GM19438 (cell line): ENCODE results near the gene RNF157.
"Not testable (repeated sequence)": the region's sequence is repeated elsewhere in the genome, so short reads cannot be mapped to it uniquely, and the experiment has no call there.

Experiments
- ATAC-seq: cut with Tn5 transposase; IDR thresholded peaks from one replicate; pipeline ENCODE4 v1.9.1; 2021; ENCODE audit warnings: low read depth; ENCODE audit not compliant: unreplicated experiment

RNF157 gene

DNA sequence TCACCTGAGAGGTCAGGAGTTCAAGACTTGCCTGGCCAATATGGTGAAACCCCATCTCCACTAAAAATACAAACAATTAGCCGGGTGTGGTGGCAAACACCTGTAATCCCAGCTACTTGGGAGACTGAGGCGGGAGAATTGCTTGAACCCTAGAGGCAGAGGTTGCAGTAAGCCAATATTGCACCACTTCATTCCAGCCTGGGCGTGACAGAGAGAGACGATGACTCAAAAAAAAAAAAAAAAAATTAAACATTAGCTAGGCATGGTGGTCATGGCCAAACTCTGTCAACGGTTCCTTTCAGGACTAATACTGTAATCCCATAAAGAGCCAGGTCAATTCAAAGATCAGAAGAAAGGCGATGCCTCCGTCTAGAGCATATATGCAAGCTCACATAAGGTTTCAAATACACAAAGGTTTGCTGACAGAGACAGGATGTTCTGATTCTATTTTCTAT lies 2.4 kb downstream of the RNF157 start:
- no peak for ATAC-seq

DNA sequence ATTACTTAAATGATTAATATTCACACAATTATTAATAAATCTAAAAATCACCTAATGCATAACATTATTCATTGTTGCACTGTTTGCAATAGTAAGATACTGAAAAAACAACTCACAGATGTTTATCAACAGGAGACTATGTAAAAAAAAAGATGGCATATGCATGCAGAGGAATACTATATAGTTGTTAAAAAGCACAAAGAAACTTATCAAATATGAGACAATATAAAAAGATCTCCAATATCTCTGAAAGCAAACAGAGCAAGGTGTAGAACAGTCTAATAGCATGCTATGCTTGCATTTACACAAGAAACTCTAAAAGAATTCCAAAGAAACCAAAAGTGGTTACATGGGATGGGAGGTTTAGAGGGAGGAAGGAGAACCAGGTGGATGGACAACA lies 3.7 kb downstream of the RNF157 start:
- no peak for ATAC-seq

DNA sequence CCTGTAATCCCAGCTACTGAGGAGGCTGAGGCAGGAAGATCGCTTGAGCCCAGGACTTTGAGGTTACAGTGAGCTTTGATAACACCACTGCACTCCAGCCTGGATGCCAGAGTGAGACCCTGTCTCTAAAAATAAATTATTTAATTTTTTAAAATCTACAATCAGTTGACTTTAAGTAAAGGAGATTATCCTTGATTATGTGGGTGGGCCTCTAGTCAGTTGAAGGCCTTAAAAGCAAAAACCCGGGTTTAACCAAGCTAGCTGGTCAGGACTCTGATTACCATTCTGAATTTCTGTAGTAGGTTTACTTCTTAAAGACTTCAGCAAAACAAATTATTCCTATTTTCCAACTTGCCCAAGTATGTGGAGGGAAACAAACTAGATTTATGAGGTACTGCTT lies 4.4 kb downstream of the RNF157 start:
- no peak for ATAC-seq

DNA sequence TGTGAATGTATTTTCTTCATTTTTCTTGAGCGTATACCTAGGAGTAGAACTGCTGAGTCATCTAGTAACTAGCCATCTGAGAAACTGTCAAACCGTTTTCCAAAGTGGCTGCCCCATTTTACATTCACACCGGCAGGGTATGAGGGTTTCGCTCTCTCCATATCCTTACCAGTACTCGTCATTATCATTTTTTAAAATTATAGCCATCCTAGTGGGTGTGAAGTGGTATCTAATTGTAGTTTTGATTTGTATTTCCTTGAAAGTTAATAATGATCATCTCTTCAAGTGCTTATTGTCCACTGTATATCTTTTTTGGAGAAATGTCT lies 6.0 kb downstream of the RNF157 start:
- ATAC-seq = no peak

DNA sequence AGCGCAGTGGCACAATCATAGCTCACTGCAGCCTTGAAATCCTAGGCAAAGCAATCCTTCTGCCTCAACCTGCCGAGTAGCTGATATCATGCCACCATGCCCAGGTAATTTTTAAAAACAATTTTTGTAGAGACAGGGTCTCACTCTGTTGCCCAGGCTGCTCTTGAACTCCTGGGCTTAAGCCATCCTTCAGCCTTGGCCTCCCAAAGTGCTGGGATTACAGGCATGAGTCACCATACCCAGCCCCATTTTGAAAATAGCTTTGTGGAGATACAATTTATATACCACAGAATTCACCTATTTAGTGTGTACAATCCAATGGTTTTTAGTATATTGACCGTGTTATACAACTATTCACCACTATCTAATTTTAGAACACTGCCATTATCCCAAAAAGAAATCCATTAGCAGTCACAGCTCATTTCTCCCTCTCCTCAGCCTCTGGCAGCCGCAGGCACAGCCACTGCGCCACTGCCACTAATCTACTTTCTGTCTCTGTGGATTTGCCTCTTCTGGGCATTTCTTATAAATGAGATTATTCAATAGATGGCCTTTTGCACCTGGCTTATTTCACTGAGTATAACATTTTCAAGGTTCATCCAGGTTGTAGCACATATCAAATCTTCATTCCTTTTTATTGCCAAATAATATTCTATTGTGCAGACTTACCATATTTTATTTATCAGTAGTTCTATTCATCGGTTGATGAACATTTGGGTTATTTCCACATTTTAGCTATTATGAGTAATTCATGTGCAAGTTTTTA lies 6.5 kb downstream of the RNF157 start:
- no peak for ATAC-seq

DNA sequence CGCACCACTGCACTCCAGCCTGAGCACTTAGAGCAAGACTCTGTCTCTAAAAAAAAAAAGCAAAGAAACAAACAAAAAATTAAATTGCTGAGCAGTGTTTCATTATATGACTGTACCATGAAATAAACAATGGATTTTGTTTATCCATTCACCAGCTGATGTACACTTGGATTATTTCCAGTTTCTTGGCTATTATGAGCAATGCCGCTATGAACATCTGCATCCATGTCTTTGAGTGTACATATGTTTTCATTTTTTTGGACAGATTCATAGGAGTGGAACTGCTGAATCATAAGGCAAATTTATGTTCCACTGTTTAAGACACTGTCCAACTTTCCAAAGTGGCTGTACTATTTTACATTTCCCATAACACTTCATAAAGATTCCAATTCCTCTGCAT lies 8.0 kb downstream of the RNF157 start:
- ATAC-seq = no peak

DNA sequence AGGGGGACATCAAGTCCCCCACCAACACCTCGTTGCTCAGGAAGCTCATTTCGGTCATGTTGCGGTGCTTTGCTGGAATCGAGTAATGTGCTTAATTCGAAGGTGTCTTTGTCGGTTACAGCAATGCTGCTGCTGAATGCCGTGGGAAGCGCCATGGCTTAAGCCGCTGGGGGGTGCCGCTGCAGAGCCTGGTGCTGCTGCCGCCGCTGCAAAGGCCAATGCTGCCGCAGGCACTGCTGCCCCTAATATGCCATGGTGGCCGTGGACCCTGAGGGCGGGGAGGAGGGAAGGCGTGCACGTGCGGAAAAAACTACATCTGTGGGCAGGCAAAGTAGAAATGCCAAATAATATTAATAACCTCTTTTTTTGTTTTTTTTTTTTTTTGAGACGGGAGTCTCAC lies 13.5 kb downstream of the RNF157 start:
- not testable (repeated sequence) for ATAC-seq

DNA sequence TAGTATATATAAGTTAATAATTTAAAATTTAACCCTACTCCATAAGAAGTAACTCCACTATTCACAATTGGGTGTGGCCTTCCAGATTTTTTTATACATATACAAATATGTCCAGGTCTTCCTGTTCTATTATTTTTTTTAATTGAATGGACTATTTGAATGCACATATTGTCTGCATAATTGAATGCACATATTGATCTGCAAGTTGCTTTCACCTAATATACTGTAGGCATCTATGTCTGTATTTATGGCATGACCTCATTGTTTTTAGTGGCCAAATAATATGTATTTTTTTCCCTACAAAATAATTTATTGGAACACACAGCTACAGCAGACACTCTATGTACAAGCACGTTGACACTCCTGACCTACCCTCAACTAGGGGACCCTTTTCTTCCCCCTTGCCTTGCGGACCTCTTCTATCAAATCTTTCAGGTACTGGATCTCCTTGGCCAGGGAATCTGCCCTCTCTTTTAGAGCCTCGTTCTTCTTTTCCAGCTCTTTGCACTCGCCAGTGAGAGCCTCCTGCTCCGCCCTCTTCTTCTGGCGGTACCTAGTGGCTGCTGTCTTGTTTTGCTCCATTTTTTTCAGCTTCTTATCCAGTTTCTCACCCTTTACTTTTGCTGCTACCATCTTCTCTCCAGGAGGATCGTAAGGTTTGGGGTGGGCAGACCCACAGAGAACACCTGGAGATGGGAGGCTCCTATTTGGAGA lies 14.8 kb downstream of the RNF157 start:
- ATAC-seq = not testable (repeated sequence)

DNA sequence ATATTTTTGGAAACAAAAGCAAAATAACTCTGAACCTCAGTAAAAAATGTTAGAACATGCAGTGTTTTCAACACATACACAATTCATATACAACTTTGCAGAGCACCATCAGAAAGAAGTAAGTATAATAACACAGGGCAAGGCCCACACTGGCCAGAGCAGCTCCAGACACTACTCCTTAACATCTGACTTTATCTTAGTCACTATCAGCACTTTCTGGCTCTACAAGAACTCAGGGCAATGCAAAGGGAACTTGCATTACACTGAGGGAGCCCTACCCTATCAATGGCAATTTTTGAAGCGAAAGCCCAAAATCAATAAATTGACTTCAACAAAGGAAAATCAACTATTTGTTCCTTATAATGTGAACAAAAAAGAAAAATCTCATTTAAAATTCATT lies 16.5 kb downstream of the RNF157 start:
- ATAC-seq = no peak

DNA sequence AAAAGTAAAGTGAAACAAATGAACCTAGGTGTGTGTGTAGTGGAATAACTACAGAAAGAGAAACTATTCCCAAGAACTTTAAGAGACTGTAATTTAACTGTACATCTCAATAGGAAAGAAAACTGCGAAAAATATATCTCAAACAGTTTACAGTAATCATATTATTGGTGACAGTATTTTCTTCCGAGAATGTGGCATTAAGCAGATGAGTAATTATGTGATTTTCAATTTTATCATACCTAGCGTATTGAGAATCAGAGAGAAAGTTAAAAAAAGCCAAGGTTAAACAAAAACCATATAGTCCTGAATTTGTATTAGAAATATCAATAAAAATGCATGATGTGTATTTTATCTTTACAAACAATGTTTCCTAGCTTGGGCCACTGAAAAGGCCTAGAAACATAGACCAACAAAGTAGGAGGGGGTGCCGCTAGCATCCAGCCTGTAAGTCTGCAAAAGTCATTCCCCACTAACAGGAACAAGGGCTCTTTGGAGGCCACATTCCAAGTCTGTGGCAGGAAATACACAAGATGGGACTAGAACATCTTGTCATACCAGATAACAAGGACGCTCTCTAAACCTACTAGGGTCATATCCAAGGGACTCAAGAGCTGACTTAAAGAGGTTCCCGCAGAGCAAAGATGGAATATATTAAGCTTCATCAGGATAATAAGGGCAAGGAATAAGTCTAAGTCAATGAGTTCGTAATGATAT lies 20.5 kb downstream of the RNF157 start:
- no peak for ATAC-seq

DNA sequence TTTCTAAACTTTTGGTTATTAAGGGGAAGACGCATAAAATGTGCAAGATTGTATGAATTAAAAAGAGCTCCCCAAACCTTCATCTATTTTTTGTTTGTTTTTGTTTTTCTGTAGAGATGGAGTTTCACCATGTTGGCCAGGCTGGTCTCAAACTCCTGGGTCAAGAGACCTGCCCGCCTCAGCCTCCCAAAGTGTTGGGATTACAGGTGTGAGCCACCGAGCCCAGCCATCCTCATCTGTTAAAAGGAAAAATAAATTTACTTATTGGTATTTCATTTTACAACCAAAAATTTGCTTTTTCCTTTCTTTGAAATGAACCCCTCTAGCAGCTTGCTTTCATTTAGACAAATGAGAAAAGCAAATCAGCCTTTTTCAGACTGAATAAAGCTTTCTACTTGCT lies 23.2 kb downstream of the RNF157 start:
- ATAC-seq = no peak

DNA sequence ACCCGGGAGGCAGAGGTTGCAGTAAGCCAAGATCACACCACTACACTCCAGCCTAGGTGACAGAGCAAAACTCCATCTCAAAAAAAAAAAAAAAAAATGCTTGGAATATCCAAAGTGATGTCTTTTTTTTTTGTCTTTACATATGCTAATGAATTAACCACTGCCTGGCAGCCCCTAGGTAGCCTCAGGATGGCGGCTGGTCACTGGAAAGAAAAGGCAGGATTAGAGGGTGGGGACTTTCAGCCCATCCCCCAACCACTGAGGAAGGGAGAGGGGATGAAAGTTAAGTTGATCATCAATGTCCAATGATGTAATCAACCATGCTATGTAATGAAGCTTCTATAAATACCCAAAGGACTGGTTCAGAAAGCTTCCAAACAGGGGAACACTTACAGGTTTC lies 26.8 kb downstream of the RNF157 start:
- ATAC-seq = no peak

DNA sequence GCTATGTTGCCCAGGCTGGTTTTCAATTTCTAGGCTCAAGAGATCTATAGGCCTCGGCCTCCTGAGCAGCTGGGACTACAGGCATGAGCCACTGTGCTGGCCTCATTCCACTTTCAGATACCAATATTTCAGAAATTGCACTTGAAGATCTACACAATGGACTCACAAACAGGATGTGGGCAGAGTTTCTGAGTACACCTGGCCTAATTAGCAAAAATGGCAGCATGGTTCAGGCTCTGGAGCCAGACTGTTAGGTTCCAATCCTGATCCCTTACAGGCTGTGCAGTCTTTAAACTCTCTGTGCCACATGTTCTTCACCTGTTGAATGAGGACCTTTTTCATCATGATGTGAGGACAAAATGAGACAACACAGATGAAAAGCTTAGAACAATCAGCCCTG lies 32.2 kb downstream of the RNF157 start:
- ATAC-seq = no peak

DNA sequence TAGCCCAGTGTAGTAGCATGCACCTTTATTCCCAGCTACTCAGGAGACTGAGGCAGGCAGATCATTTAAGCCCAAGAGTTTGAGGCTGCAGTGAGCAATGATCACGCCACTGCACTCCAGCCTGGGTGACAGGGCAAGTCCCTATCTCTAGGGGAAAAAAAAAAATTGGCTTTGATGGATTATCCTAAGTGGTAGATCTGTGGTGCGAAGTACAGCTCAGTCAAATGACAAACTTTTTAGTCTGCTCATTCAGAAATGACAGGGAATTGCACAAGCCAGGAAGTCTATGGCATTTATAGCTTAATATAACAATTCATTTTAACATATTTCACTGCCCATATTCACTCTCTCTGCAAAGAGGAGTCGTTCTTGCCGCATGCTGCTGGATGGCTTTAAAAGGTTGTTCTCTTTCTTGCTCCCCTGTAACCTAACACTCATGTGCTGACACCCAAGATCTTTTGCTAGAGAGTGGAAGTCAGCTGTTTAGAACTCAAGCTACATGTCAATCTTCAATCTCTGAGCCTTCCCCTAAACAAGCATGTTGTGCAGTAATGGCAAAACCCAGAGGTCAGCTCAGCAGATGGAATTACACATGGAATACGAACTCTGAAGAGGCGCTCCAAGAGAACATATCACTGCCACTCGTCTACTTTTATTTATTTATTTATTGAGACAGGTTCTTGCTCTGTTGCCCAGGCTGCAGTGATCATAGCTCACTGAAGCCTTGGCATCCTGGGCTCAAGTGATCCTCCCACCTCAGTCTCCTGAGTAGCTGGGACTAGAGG lies 32.8 kb downstream of the RNF157 start:
- no peak for ATAC-seq

DNA sequence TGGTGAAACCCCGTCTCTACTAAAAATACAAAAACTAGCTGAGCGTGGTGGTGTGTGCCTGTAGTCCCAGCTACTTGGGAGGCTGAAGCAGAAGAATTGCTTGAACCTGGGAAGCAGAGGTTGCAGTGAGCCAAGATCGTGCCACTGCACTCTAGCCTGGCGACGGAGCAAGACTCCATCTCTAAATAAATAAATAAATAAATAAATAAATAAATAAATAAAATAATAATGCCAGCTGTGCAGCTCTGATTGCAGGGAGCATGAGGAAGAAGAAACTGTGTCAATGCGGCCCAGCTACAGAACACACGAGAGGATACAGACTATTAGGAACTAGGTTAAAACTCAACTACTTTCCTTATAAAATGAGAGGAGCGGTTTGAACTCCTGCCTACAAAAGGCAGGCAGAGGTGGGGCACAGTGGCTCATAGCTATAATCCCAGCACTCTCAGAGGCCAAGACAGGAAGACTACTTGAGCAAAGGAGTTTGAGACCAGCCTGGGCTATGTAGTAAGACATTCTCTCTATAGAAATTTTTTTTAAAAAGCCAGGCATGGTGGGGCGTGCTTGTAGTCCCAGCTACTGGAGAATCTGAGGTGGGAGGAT lies 34.6 kb downstream of the RNF157 start:
- ATAC-seq = not testable (repeated sequence)

DNA sequence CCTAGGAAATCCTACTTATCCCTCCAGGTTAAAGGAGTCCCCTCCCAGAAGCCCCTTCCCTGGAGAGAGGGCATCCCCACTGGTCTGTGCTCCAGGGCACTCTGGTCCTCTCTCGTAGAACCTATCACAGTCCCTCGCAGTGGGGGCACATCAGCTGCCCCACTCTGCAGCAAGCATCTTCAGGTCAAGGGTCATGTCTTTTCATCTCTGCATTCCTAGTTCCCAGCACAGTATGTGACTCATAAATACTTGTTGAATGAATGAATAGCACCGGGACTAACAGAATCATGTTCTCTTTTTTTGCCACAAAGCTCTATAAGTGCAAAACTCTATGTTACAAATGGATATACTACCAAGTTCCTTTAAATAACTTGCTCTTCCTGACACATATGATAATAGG lies 36.0 kb downstream of the RNF157 start:
- no peak for ATAC-seq

DNA sequence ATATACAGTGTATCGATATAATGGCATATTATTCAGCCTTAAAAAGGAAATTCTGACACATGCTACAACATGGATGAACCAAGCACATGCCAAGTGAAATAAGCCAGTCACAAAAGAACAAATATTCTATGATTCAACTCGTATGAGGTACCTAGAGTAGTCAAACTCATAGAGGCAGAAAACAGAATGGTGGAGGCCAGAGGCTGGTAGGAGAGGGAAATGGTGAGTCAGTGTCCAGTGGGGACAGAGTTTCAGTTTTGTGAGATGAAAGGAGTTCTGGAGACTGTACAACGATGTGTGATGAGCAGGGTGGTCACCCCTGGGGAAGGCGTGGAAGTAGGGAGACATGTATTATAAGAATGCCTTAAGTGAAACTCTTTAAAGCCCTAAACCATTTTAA lies 39.9 kb downstream of the RNF157 start:
- no peak for ATAC-seq

DNA sequence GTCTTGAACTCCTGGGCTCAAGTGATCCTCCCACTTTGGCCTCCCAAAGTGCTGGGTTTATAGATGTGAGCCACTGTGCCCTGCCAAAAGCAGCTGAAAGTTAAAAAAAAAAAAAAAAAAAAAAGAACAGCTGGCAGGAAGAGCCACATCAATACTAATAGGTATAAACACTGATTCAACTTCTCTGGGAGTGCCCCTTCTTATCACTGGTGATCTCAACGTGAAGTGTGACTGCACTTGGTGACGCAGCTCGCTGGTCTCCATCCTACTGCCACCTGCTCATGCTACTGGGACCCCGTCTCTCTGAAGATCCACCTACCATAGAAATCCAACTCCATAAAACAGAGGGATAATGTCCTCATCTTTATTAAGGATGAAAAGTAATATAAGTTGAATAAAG lies 40.8 kb downstream of the RNF157 start:
- no peak for ATAC-seq

DNA sequence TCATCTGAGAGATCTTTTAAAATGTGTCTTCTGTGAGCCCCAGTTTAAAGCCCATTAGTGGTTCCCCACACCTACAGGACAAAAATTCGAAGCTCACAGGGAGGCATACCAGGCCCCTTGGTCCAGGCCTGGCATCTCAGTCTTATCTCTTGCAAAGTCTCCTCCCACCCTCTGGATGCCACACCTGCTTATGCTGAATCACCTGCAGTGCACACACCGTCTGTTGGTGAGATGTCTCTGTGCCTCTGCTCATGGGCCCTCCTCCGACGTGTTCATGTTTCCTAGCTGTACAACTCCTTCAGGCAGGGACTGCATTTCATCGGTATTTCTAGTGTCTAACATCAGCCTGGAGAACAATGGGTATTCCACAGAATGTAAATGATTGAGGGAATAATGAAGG lies 41.6 kb downstream of the RNF157 start:
- no peak for ATAC-seq

DNA sequence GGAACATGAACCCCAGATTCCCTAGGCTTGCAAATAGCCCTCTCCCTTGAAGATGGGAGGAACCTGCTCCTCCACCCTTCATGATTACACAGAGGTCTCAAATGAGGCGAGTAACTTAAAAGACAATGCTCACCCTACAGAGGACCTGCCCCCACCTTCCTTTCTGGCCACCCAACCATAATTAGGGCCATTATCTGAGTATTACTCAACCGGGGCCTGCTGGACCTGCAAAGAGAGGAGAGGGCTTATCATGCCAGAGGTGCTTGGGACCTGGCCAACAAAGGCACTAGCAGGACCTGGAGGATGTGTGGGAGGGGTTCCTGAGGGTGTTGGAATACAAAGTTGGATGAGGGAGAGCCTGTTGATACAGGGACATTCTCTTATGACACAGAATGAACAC lies 42.4 kb downstream of the RNF157 start:
- ATAC-seq = no peak

DNA sequence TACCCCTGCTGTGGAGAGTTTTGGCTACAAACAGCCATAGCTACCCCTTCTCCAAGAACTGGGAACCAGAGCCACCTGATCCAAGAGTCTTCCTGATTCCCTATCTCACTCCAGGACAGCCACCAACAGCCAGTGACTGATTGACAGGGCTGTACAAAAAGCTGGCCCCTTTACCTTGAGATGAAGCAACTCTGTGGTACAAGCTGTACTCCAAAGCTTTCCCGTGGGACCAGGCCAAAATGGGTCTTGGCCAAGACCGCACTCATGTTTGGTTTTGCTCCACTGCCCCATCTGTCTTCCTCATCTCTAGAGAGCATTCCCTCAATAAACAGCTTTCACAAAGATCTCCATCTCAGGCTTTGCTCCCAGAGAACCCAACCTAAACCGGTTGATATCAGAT lies 43.6 kb downstream of the RNF157 start:
- no peak for ATAC-seq
